Skeletal muscle tissue (tissue), 4 donors: ENCODE results near the gene ELMO1. TPM values are rescaled to one million over a fixed set of nuclear protein-coding genes. Genes with fewer than 3 reads are reported as not detected.

Experiments
- H3K27ac ChIP-seq: one replicate; pipeline ENCODE4 v1.7.0; 2013; ENCODE audit warnings: mild to moderate bottlenecking, low read depth, low read length, inconsistent platforms
- H3K27me3 ChIP-seq, 3 donors: one replicate each; pipeline ENCODE4 v1.7.0; 2013; ENCODE audit warnings: low read length in 3 of 3; ENCODE audit not compliant: control insufficient read depth in 3 of 3, insufficient read depth in 3 of 3
- H3K36me3 ChIP-seq, 3 donors: one replicate each; pipeline ENCODE4 v1.7.0; 2013; ENCODE audit warnings: low read length in 3 of 3; ENCODE audit not compliant: control insufficient read depth in 3 of 3, insufficient read depth in 3 of 3
- H3K4me1 ChIP-seq, 3 donors: one replicate each; pipeline ENCODE4 v1.7.0; 2013; ENCODE audit warnings: low read length in 3 of 3, mild to moderate bottlenecking in 3 of 3; ENCODE audit not compliant: control insufficient read depth in 3 of 3, insufficient read depth in 3 of 3
- H3K4me3 ChIP-seq, 3 donors: one replicate each; pipeline ENCODE4 v1.7.0; 2013; ENCODE audit warnings: low read length in 3 of 3
- H3K9ac ChIP-seq, 3 donors: one replicate each; pipeline ENCODE4 v1.7.0; 2013; ENCODE audit warnings: low read length in 3 of 3, mild to moderate bottlenecking in 3 of 3, moderate library complexity in 2 of 3, low read depth in 1 of 3
- H3K9me3 ChIP-seq, 3 donors: one replicate each; pipeline ENCODE4 v1.7.0; 2013; ENCODE audit warnings: low read length in 3 of 3; ENCODE audit not compliant: control insufficient read depth in 3 of 3
- total RNA-seq: library from RNA; depleted of rRNA; stranded (reverse); fragments of >200 nt; gene quantifications from one replicate; pipeline ENCODE4 v1.2.3, GENCODE V29; 2014
- donor health status: Osteomylitis.

The ELMO1 gene
- total RNA-seq, 1 donor from 2014 or later, result 52.7 TPM

GRCh38 chr7:37041461-37041860 lies 407.2 kb downstream of the ELMO1 start:
- Histone ChIP-seq H3K9me3 (peaks cover 0 to 5% (median 0%) of the 10 kb centered on the region in 3 donors), H3K36me3 (no peaks in the 10 kb centered on the region), H3K4me3 (no peak overlapping the region), H3K9ac (no peak overlapping the region), H3K4me1 (no peaks in the 10 kb centered on the region), H3K27ac (no peak overlapping the region), H3K27me3 (no peaks in the 10 kb centered on the region)

- Histone ChIP-seq H3K9me3 (peaks cover 0 to 5% (median 0%) of the 10 kb centered on the region in 3 donors), H3K9ac (no peak overlapping the region), H3K4me3 (no peak overlapping the region), H3K27me3 (no peaks in the 10 kb centered on the region), H3K36me3 (no peaks in the 10 kb centered on the region), H3K27ac (no peak overlapping the region), H3K4me1 (no peaks in the 10 kb centered on the region)
Measured at GRCh38 chr7:37040330-37040729, 408.3 kb downstream of the ELMO1 start.

GRCh38 chr7:37039131-37039749 lies 409.4 kb downstream of the ELMO1 start:
- peaks cover 0 to 5% (median 0%) of the 10 kb centered on the region in 3 donors for H3K9me3 ChIP-seq
- H3K9ac ChIP-seq, result no peak overlapping the region
- H3K4me1 ChIP-seq, result no peaks in the 10 kb centered on the region
- no peaks in the 10 kb centered on the region for H3K27me3 ChIP-seq
- H3K36me3 ChIP-seq, result no peaks in the 10 kb centered on the region
- H3K27ac ChIP-seq, result no peak overlapping the region
- H3K4me3 ChIP-seq, result no peak overlapping the region

- H3K9me3 ChIP-seq, result peaks cover 0 to 5% (median 0%) of the 10 kb centered on the region in 3 donors
- no peak overlapping the region for H3K27ac ChIP-seq
- no peaks in the 10 kb centered on the region for H3K4me1 ChIP-seq
- no peak overlapping the region for H3K4me3 ChIP-seq
- H3K27me3 ChIP-seq, result no peaks in the 10 kb centered on the region
- H3K36me3 ChIP-seq, result no peaks in the 10 kb centered on the region
- no peak overlapping the region for H3K9ac ChIP-seq
Measured at GRCh38 chr7:37038706-37039105, 410.0 kb downstream of the ELMO1 start.

GRCh38 chr7:37037286-37037685 lies 411.4 kb downstream of the ELMO1 start:
- no peak overlapping the region for H3K27ac ChIP-seq
- peaks cover 3 to 5% (median 3%) of the 10 kb centered on the region in 3 donors for H3K4me1 ChIP-seq
- peaks cover 0 to 5% (median 0%) of the 10 kb centered on the region in 3 donors for H3K9me3 ChIP-seq
- no peaks in the 10 kb centered on the region for H3K27me3 ChIP-seq
- no peak overlapping the region for H3K4me3 ChIP-seq
- H3K9ac ChIP-seq, result no peak overlapping the region
- no peaks in the 10 kb centered on the region for H3K36me3 ChIP-seq

- Histone ChIP-seq H3K36me3 (no peaks in the 10 kb centered on the region), H3K27ac (no peak overlapping the region), H3K27me3 (no peaks in the 10 kb centered on the region), H3K4me3 (no peak overlapping the region), H3K9me3 (peaks cover 0 to 5% (median 0%) of the 10 kb centered on the region in 3 donors), H3K4me1 (peaks cover 11 to 16% (median 15%) of the 10 kb centered on the region in 3 donors), H3K9ac (no peak overlapping the region)
Measured at GRCh38 chr7:37035631-37036030, 413.0 kb downstream of the ELMO1 start.

- H3K4me1 ChIP-seq, result peaks cover 11 to 16% (median 15%) of the 10 kb centered on the region in 3 donors
- H3K9ac ChIP-seq, result no peak overlapping the region
- no peaks in the 10 kb centered on the region for H3K27me3 ChIP-seq
- H3K4me3 ChIP-seq, result no peak overlapping the region
- no peaks in the 10 kb centered on the region for H3K9me3 ChIP-seq
- H3K27ac ChIP-seq, result no peak overlapping the region
- no peaks in the 10 kb centered on the region for H3K36me3 ChIP-seq
Measured at GRCh38 chr7:37033141-37033540, 415.5 kb downstream of the ELMO1 start.

GRCh38 chr7:37032258-37032601 lies 416.4 kb downstream of the ELMO1 start:
- H3K27ac ChIP-seq, result peak overlapping the region; percentile 86
- H3K4me1 ChIP-seq, result peaks cover 11 to 16% (median 15%) of the 10 kb centered on the region in 3 donors
- no peaks in the 10 kb centered on the region for H3K27me3 ChIP-seq
- no peaks in the 10 kb centered on the region for H3K9me3 ChIP-seq
- H3K9ac ChIP-seq, result no peak overlapping the region
- H3K4me3 ChIP-seq, result no peak overlapping the region
- H3K36me3 ChIP-seq, result no peaks in the 10 kb centered on the region

- no peaks in the 10 kb centered on the region for H3K36me3 ChIP-seq
- no peaks in the 10 kb centered on the region for H3K27me3 ChIP-seq
- H3K4me1 ChIP-seq, result peaks cover 11 to 16% (median 15%) of the 10 kb centered on the region in 3 donors
- H3K9ac ChIP-seq, result no peak overlapping the region
- peak overlapping the region; percentile 86 for H3K27ac ChIP-seq
- H3K9me3 ChIP-seq, result no peaks in the 10 kb centered on the region
- H3K4me3 ChIP-seq, result no peak overlapping the region
Measured at GRCh38 chr7:37031571-37032257, 416.9 kb downstream of the ELMO1 start.

GRCh38 chr7:37028909-37029440 lies 419.7 kb downstream of the ELMO1 start:
- Histone ChIP-seq H3K27me3 (no peaks in the 10 kb centered on the region), H3K27ac (no peak overlapping the region), H3K4me1 (peaks cover 11 to 16% (median 15%) of the 10 kb centered on the region in 3 donors), H3K9ac (no peak overlapping the region), H3K9me3 (no peaks in the 10 kb centered on the region), H3K4me3 (no peak overlapping the region), H3K36me3 (no peaks in the 10 kb centered on the region)
